GM23338 (cell line): ENCODE results near the gene UTS2R. TPM values are rescaled to one million over a fixed set of nuclear protein-coding genes. Genes with fewer than 3 reads are reported as not detected.

Experiments
- ATAC-seq: fragments of 200-7000 bp; cut with Tn5 transposase; 3 replicates; pipeline ENCODE4 v1.9.1; 2020
- DNase-seq: peaks from one replicate; pipeline ENCODE4 v3.0.0-alpha.2; 2015; ENCODE audit warnings: low spot score
- H2AFZ ChIP-seq: fragments of 200-600 bp; sonication (generic); 2 replicates; pipeline ENCODE4 v1.8.0; 2016; ENCODE audit warnings: antibody characterized with exemption, mild to moderate bottlenecking, moderate library complexity
- H3F3A ChIP-seq: fragments of 200-600 bp; sonication (generic); replicated peaks from 2 replicates; pipeline ENCODE4 v1.8.0; 2017; ENCODE audit warnings: antibody characterized with exemption, mixed run types, low read depth
- H3K27ac ChIP-seq: fragments of 200-600 bp; sonication (generic); 2 replicates; pipeline ENCODE4 v1.6.1; 2016; ENCODE audit warnings: low read depth
- H3K27me3 ChIP-seq: fragments of 200-600 bp; sonication (generic); 2 replicates; pipeline ENCODE4 v1.8.0; 2016; ENCODE audit warnings: mild to moderate bottlenecking, mixed run types, moderate library complexity; ENCODE audit not compliant: insufficient read depth
- H3K36me3 ChIP-seq: fragments of 200-600 bp; sonication (generic); 2 replicates; pipeline ENCODE4 v1.8.0; 2016; ENCODE audit warnings: mild to moderate bottlenecking; ENCODE audit not compliant: insufficient read depth
- H3K4me1 ChIP-seq: fragments of 200-600 bp; sonication (generic); 2 replicates; pipeline ENCODE4 v1.8.0; 2016; ENCODE audit warnings: mild to moderate bottlenecking, moderate library complexity; ENCODE audit not compliant: insufficient read depth
- H3K4me2 ChIP-seq: fragments of 200-600 bp; sonication (generic); 2 replicates; pipeline ENCODE4 v1.7.1; 2017; ENCODE audit warnings: mixed run types
- H3K4me3 ChIP-seq: fragments of 200-600 bp; sonication (generic); 2 replicates; pipeline ENCODE4 v1.6.1; 2016; ENCODE audit warnings: mixed run types
- H3K79me2 ChIP-seq: fragments of 200-600 bp; sonication (generic); replicated peaks from 2 replicates; pipeline ENCODE4 v1.8.0; 2017; ENCODE audit warnings: mild to moderate bottlenecking; ENCODE audit not compliant: insufficient read depth
- H3K9me2 ChIP-seq: fragments of 200-600 bp; sonication (generic); 2 replicates; pipeline ENCODE4 v1.8.0; 2017; ENCODE audit not compliant: insufficient read depth
- H4K20me1 ChIP-seq: fragments of 200-600 bp; sonication (generic); replicated peaks from 2 replicates; pipeline ENCODE4 v1.8.0; 2017; ENCODE audit warnings: mild to moderate bottlenecking; ENCODE audit not compliant: insufficient read depth
- H3K27ac Mint-ChIP-seq: 2 replicates; pipeline ENCODE4 v1.8.0; 2020; ENCODE audit warnings: inconsistent platforms, mild to moderate bottlenecking, moderate library complexity, mixed read lengths
- H3K27me3 Mint-ChIP-seq: 3 replicates; pipeline ENCODE4 v1.8.0; 2022; ENCODE audit warnings: low read depth, mild to moderate bottlenecking, moderate library complexity, mixed read lengths, inconsistent platforms; ENCODE audit not compliant: insufficient read depth, poor library complexity
- H3K36me3 Mint-ChIP-seq: 3 replicates; pipeline ENCODE4 v1.8.0; 2021; ENCODE audit warnings: low read depth, mild to moderate bottlenecking, inconsistent platforms, moderate library complexity, mixed read lengths
- H3K4me1 Mint-ChIP-seq: 3 replicates; pipeline ENCODE4 v1.8.0; 2020; ENCODE audit warnings: mild to moderate bottlenecking, inconsistent platforms, mixed read lengths
- H3K4me3 Mint-ChIP-seq: 3 replicates; pipeline ENCODE4 v1.8.0; 2021; ENCODE audit warnings: moderate library complexity, mild to moderate bottlenecking, inconsistent platforms, mixed read lengths
- H3K9me3 Mint-ChIP-seq: 3 replicates; pipeline ENCODE4 v1.8.0; 2020; ENCODE audit warnings: moderate library complexity, mild to moderate bottlenecking, inconsistent platforms, mixed read lengths
- CREB1 ChIP-seq: fragments of 250-450 bp; sonication (Bioruptor Pico); IDR thresholded peaks from 2 replicates; pipeline ENCODE4 v1.5.0; 2020; ENCODE audit warnings: low read depth, mild to moderate bottlenecking, moderate library complexity
- EZH2 ChIP-seq: fragments of 200-600 bp; sonication (generic); IDR thresholded peaks from one replicate; pipeline ENCODE4 v1.8.0; 2017; ENCODE audit warnings: antibody characterized with exemption, mild to moderate bottlenecking, low read depth; ENCODE audit not compliant: unreplicated experiment
- EZH2phosphoT487 ChIP-seq: fragments of 200-600 bp; sonication (generic); IDR thresholded peaks from one replicate; pipeline ENCODE4 v1.8.1; 2018; ENCODE audit warnings: antibody characterized with exemption; ENCODE audit not compliant: unreplicated experiment
- JUNB ChIP-seq: IDR thresholded peaks from one replicate; pipeline ENCODE4 v1.6.1; 2016; ENCODE audit warnings: antibody characterized with exemption; ENCODE audit not compliant: unreplicated experiment
- NANOG ChIP-seq: IDR thresholded peaks from 2 replicates; pipeline ENCODE4 v1.6.1; 2016; ENCODE audit warnings: antibody characterized with exemption, borderline replicate concordance
- POLR2AphosphoS5 ChIP-seq: IDR thresholded peaks from 2 replicates; pipeline ENCODE4 v1.6.1; 2016; ENCODE audit warnings: antibody characterized with exemption, low read depth
- STAT1 ChIP-seq: IDR thresholded peaks from one replicate; pipeline ENCODE4 v1.6.1; 2016; ENCODE audit warnings: antibody characterized with exemption; ENCODE audit not compliant: unreplicated experiment
- ZNF114 ChIP-seq: fragments of 250-450 bp; sonication (Bioruptor Pico); IDR thresholded peaks from 2 replicates; pipeline ENCODE4 v1.5.0; 2020; ENCODE audit warnings: mild to moderate bottlenecking, moderate library complexity
- ZNF331 ChIP-seq: fragments of 250-450 bp; sonication (Bioruptor Pico); IDR thresholded peaks from 2 replicates; pipeline ENCODE4 v1.5.0; 2020; ENCODE audit warnings: low read depth, mild to moderate bottlenecking, moderate library complexity
- ZNF462 ChIP-seq: fragments of 250-450 bp; sonication (Bioruptor Pico); IDR thresholded peaks from 2 replicates; pipeline ENCODE4 v1.5.0; 2020; ENCODE audit warnings: mild to moderate bottlenecking, moderate library complexity
- polyA plus RNA-seq: library from polyadenylated mRNA; unstranded; fragments of >200 nt; fragmentation: Nextera tagmentation; extraction: Ambion mirVana; gene quantifications from 2 replicates; pipeline ENCODE4 v1.2.1, GENCODE V29; 2016
- total RNA-seq: library from RNA; depleted of rRNA; stranded (reverse); fragments of >200 nt; shearing (Covaris generic); gene quantifications from 2 replicates; pipeline ENCODE4 v1.2.3, GENCODE V29; 2014
- TF ChIP-seq, protein P1 (sequence below), 2 experiments: fragments of 200-600 bp in 1 of 2; sonication (generic) in 1 of 2; conservative IDR thresholded peaks; 2 replicates each; pipeline versions ENCODE4 v1.5.1 to v1.6.1; 2016 to 2017; ENCODE audit warnings: antibody characterized with exemption in 2 of 2, low read depth in 2 of 2, mild to moderate bottlenecking in 2 of 2, moderate library complexity in 1 of 2
- TF ChIP-seq, protein P2 (sequence below): IDR thresholded peaks from one replicate; pipeline ENCODE4 v1.6.1; 2018; ENCODE audit warnings: antibody characterized with exemption; ENCODE audit not compliant: unreplicated experiment
- TF ChIP-seq, protein P3 (sequence below): IDR thresholded peaks from 2 replicates; pipeline ENCODE4 v1.6.1; 2016; ENCODE audit warnings: antibody characterized with exemption

UTS2R gene
- total and polyA plus RNA-seq, 2 experiments from 2014 or later = 0.49 TPM; not detected in 1

- no peaks in the 10 kb centered on the region for H4K20me1 ChIP-seq
- no peak overlapping the region for H3K4me3 ChIP-seq
- H3K9me2 ChIP-seq = no peaks in the 10 kb centered on the region
- peaks cover 30% of the 10 kb centered on the region for H3K27me3 Mint-ChIP-seq
- H3K4me1 Mint-ChIP-seq = no peaks in the 10 kb centered on the region
- no peak overlapping the region for H3K27ac Mint-ChIP-seq
- ATAC-seq (no peak), DNase-seq (no peak)
- H3K4me3 Mint-ChIP-seq = no peak overlapping the region
- no peaks in the 10 kb centered on the region for H3K36me3 ChIP-seq
- no peaks in the 10 kb centered on the region for H3K4me1 ChIP-seq
- H3K27me3 ChIP-seq = peaks cover 16% of the 10 kb centered on the region; the same call in 1 of the 2 replicates
- H2AFZ ChIP-seq = no peak overlapping the region
- TF ChIP-seq EZH2 = no peak
- TF ChIP-seq CREB1 (CRISPR knock-in tag) = no peak
- TF ChIP-seq ZNF331 = no peak
- TF ChIP-seq ZNF114 = no peak
- TF ChIP-seq ZNF462 = no peak
- no peak for TF ChIP-seq JUNB
- TF ChIP-seq, protein P1, sequence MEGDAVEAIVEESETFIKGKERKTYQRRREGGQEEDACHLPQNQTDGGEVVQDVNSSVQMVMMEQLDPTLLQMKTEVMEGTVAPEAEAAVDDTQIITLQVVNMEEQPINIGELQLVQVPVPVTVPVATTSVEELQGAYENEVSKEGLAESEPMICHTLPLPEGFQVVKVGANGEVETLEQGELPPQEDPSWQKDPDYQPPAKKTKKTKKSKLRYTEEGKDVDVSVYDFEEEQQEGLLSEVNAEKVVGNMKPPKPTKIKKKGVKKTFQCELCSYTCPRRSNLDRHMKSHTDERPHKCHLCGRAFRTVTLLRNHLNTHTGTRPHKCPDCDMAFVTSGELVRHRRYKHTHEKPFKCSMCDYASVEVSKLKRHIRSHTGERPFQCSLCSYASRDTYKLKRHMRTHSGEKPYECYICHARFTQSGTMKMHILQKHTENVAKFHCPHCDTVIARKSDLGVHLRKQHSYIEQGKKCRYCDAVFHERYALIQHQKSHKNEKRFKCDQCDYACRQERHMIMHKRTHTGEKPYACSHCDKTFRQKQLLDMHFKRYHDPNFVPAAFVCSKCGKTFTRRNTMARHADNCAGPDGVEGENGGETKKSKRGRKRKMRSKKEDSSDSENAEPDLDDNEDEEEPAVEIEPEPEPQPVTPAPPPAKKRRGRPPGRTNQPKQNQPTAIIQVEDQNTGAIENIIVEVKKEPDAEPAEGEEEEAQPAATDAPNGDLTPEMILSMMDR (conservative IDR thresholded peaks at IDR 0.05; ENCODE audit: low read depth in 2 of 2) = no peak
- TF ChIP-seq, protein P2, sequence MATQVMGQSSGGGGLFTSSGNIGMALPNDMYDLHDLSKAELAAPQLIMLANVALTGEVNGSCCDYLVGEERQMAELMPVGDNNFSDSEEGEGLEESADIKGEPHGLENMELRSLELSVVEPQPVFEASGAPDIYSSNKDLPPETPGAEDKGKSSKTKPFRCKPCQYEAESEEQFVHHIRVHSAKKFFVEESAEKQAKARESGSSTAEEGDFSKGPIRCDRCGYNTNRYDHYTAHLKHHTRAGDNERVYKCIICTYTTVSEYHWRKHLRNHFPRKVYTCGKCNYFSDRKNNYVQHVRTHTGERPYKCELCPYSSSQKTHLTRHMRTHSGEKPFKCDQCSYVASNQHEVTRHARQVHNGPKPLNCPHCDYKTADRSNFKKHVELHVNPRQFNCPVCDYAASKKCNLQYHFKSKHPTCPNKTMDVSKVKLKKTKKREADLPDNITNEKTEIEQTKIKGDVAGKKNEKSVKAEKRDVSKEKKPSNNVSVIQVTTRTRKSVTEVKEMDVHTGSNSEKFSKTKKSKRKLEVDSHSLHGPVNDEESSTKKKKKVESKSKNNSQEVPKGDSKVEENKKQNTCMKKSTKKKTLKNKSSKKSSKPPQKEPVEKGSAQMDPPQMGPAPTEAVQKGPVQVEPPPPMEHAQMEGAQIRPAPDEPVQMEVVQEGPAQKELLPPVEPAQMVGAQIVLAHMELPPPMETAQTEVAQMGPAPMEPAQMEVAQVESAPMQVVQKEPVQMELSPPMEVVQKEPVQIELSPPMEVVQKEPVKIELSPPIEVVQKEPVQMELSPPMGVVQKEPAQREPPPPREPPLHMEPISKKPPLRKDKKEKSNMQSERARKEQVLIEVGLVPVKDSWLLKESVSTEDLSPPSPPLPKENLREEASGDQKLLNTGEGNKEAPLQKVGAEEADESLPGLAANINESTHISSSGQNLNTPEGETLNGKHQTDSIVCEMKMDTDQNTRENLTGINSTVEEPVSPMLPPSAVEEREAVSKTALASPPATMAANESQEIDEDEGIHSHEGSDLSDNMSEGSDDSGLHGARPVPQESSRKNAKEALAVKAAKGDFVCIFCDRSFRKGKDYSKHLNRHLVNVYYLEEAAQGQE = no peak
- no peak for TF ChIP-seq POLR2AphosphoS5
- TF ChIP-seq, protein P3, sequence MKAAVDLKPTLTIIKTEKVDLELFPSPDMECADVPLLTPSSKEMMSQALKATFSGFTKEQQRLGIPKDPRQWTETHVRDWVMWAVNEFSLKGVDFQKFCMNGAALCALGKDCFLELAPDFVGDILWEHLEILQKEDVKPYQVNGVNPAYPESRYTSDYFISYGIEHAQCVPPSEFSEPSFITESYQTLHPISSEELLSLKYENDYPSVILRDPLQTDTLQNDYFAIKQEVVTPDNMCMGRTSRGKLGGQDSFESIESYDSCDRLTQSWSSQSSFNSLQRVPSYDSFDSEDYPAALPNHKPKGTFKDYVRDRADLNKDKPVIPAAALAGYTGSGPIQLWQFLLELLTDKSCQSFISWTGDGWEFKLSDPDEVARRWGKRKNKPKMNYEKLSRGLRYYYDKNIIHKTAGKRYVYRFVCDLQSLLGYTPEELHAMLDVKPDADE = no peak
- no peak for TF ChIP-seq EZH2phosphoT487
- no peak for TF ChIP-seq NANOG
- TF ChIP-seq STAT1 = no peak
- H3K9me3 Mint-ChIP-seq = no peaks in the 10 kb centered on the region; the same call in 2 of the 3 replicates
- no peak overlapping the region for H3K4me2 ChIP-seq
- no peaks in the 10 kb centered on the region for H3F3A ChIP-seq
- H3K79me2 ChIP-seq = no peaks in the 10 kb centered on the region
- H3K36me3 Mint-ChIP-seq = no peaks in the 10 kb centered on the region
- no peak overlapping the region for H3K27ac ChIP-seq
Measured at GRCh38 chr17:82378741-82379021, 7.1 kb downstream of the UTS2R start.
